Keratinocyte (primary cell): ENCODE results near the gene ESRRG. TPM values are rescaled to one million over a fixed set of nuclear protein-coding genes. Genes with fewer than 3 reads are reported as not detected.

Experiments used
- DNase-seq: peaks from one replicate; pipeline ENCODE4 v3.0.0-alpha.2; 2011; ENCODE audit warnings: low read depth, missing footprints, low spot score
- FAIRE-seq: peaks from 2 replicates; lab custom pipeline; 2011; peaks lifted over from hg19 to GRCh38; lab: Jason Lieb, UNC
- H2AFZ ChIP-seq: 2 replicates; pipeline ENCODE4 v1.6.0; 2012; ENCODE audit warnings: low read length, control low read depth, inconsistent platforms; ENCODE audit not compliant: control insufficient read depth
- H3K27ac ChIP-seq: 2 replicates; pipeline ENCODE4 v1.5.1; 2011; ENCODE audit warnings: low read length; ENCODE audit not compliant: control insufficient read depth, insufficient read depth
- H3K27me3 ChIP-seq: 3 replicates; pipeline ENCODE4 v1.6.0; 2011; ENCODE audit warnings: low read length; ENCODE audit not compliant: control insufficient read depth, insufficient read depth; ENCODE audit errors: extremely low read depth
- H3K36me3 ChIP-seq, 2 experiments: 2 replicates in 1 of 2; 3 replicates in 1 of 2; pipeline ENCODE4 v1.5.1; 2011; ENCODE audit warnings: low read length in 2 of 2, mild to moderate bottlenecking in 1 of 2; ENCODE audit not compliant: control insufficient read depth in 2 of 2, insufficient read depth in 2 of 2; ENCODE audit errors: extremely low read depth in 1 of 2
- H3K4me1 ChIP-seq: 3 replicates; pipeline ENCODE4 v1.5.1; 2011; ENCODE audit warnings: low read length; ENCODE audit not compliant: control insufficient read depth, insufficient read depth; ENCODE audit errors: extremely low read depth
- H3K4me2 ChIP-seq: 3 replicates; pipeline ENCODE4 v1.6.0; 2011; ENCODE audit warnings: low read depth, low read length; ENCODE audit not compliant: control insufficient read depth, insufficient read depth; ENCODE audit errors: extremely low read depth
- H3K4me3 ChIP-seq, 3 experiments: fragments of 200-600 bp in 1 of 3; sonication (generic) in 1 of 3; 2 replicates in 2 of 3; 3 replicates in 1 of 3; pipeline ENCODE4 v1.5.1; 2011 to 2016; ENCODE audit warnings: low read length in 3 of 3, mild to moderate bottlenecking in 3 of 3, control low read depth in 2 of 3, inconsistent platforms in 1 of 3, low read depth in 1 of 3, mixed read lengths in 1 of 3, mixed run types in 1 of 3, moderate library complexity in 1 of 3; ENCODE audit not compliant: control insufficient read depth in 2 of 3, insufficient read depth in 2 of 3; ENCODE audit errors: extremely low read depth in 1 of 3
- H3K79me2 ChIP-seq: 2 replicates; pipeline ENCODE4 v1.6.0; 2012; ENCODE audit warnings: low read length; ENCODE audit not compliant: control insufficient read depth, insufficient read depth
- H3K9ac ChIP-seq: 3 replicates; pipeline ENCODE4 v1.6.0; 2011; ENCODE audit warnings: low read length; ENCODE audit not compliant: control insufficient read depth, insufficient read depth; ENCODE audit errors: extremely low read depth
- H3K9me1 ChIP-seq: 3 replicates; pipeline ENCODE4 v1.6.0; 2011; ENCODE audit warnings: low read length; ENCODE audit not compliant: control insufficient read depth, insufficient read depth; ENCODE audit errors: extremely low read depth
- H3K9me3 ChIP-seq: 2 replicates; pipeline ENCODE4 v1.5.1; 2012; ENCODE audit warnings: low read depth, low read length; ENCODE audit not compliant: control insufficient read depth
- H4K20me1 ChIP-seq: 3 replicates; pipeline ENCODE4 v1.6.0; 2011; ENCODE audit warnings: low read length; ENCODE audit not compliant: control insufficient read depth, insufficient read depth; ENCODE audit errors: extremely low read depth
- EZH2 ChIP-seq: IDR thresholded peaks from one replicate; pipeline ENCODE4 v1.6.1; 2012; ENCODE audit warnings: inconsistent platforms, mild to moderate bottlenecking, low read length, moderate library complexity
- dilution Hi-C: fragments of 300-500 bp; cut with MboI; formaldehyde crosslinking; loops from one replicate; pipeline ENCODE4 v1.7.0; 2020; ENCODE audit warnings: low sequenced_read_pairs; ENCODE audit not compliant: extremely low pct_ligation_motif_present
- polyA plus RNA-seq, 5 experiments: library from polyadenylated mRNA; depleted of rRNA in 3 of 5; stranded (reverse) in 3 of 5; stranded (forward) in 1 of 5; unstranded in 1 of 5; fragments of >200 nt; gene quantifications; 1 replicate in 1 of 5; 2 replicates in 3 of 5; 3 replicates in 1 of 5; pipeline versions ENCODE4 v1.2.1 to v1.2.3, GENCODE V29; 2011 to 2012; ENCODE audit warnings: missing spikeins in 2 of 5, low read depth in 1 of 5, low replicate concordance in 1 of 5
- TF ChIP-seq, protein P1 (sequence below), 3 experiments: IDR thresholded peaks in 1 of 3; conservative IDR thresholded peaks in 1 of 3; optimal IDR thresholded peaks in 1 of 3; 2 replicates in 2 of 3; 3 replicates in 1 of 3; pipeline versions ENCODE3 to v1.5.1; 2011; ENCODE audit warnings: low read length in 3 of 3, mild to moderate bottlenecking in 3 of 3, moderate library complexity in 2 of 3, control low read depth in 1 of 3, inconsistent platforms in 1 of 3; ENCODE audit not compliant: insufficient read depth in 2 of 3; ENCODE audit errors: extremely low read depth in 1 of 3

The ESRRG gene
- polyA plus RNA-seq, 1 donor (not counting 4 experiments of a cell fraction or from before 2014, with no cell fraction given): 0.08 TPM

DNA sequence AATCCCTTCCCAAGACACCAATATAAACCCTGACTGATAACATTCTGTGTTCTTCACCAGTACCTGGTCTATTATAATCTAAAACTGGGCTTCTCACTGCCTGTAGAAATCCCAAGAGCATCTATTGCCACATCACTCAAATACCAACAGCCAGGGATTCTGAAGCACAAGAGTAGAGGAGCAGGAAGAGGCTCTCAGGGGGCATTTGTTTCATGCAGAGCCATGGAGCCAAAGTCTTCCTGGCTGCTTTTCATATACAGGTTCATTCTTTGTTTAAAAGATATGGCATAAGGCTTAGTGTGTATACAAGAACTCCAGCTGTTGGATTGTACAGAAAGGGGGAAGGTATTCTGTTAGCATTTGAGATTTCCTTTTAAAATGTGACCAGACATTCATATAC is 261.8 kb downstream of the ESRRG start:
- no peak for FAIRE-seq
- dilution Hi-C loops: no loop called here
- no peaks in the 10 kb centered on the region for H3K9me1 ChIP-seq
- H3K36me3 ChIP-seq: no peaks in the 10 kb centered on the region
- no peaks in the 10 kb centered on the region for H4K20me1 ChIP-seq
- no peaks in the 10 kb centered on the region for H3K9me3 ChIP-seq
- H3K79me2 ChIP-seq: no peaks in the 10 kb centered on the region
- no peak for TF ChIP-seq EZH2
- TF ChIP-seq, protein P1, sequence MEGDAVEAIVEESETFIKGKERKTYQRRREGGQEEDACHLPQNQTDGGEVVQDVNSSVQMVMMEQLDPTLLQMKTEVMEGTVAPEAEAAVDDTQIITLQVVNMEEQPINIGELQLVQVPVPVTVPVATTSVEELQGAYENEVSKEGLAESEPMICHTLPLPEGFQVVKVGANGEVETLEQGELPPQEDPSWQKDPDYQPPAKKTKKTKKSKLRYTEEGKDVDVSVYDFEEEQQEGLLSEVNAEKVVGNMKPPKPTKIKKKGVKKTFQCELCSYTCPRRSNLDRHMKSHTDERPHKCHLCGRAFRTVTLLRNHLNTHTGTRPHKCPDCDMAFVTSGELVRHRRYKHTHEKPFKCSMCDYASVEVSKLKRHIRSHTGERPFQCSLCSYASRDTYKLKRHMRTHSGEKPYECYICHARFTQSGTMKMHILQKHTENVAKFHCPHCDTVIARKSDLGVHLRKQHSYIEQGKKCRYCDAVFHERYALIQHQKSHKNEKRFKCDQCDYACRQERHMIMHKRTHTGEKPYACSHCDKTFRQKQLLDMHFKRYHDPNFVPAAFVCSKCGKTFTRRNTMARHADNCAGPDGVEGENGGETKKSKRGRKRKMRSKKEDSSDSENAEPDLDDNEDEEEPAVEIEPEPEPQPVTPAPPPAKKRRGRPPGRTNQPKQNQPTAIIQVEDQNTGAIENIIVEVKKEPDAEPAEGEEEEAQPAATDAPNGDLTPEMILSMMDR (optimal IDR thresholded peaks at IDR 0.05 in 1 of 3, IDR thresholded peaks at IDR 0.05 in 1 of 3, conservative IDR thresholded peaks at IDR 0.05 in 1 of 3; ENCODE audit: extremely low read depth in 1 of 3, insufficient read depth in 2 of 3, low read length in 3 of 3): no peak
- H3K4me3 ChIP-seq: no peak overlapping the region
- peaks cover 21% of the 10 kb centered on the region for H3K4me1 ChIP-seq
- no peak for DNase-seq
- no peak overlapping the region for H3K27ac ChIP-seq
- no peaks in the 10 kb centered on the region for H3K27me3 ChIP-seq
- H2AFZ ChIP-seq: no peak overlapping the region
- H3K9ac ChIP-seq: no peak overlapping the region
- no peak overlapping the region for H3K4me2 ChIP-seq

DNA sequence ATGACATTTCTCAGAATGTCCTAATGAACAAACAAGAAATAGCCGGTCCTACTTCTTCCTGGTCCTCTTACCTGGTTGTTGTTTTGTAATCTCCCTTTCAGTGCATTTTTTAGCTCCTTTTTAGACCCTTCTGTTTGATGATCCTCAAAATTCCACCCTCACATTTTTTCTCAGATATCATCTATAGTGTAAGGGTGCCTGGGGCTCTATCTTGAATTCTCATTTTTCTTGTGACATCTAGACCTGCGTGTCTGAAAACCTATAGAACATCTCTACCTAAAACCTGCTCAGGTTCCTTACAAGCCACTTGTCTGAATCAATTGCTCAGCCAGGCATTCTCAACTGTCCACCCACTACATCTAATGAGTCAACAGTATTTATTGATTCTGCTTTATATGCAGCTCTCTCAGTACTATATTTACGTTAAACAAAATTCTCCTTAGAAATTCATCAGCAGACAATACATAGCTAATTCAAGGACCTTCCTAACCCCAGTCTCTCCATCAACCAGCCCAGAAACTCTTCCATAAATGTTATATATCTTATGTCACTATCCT is 263.5 kb downstream of the ESRRG start:
- no peaks in the 10 kb centered on the region for H3K36me3 ChIP-seq
- no peak overlapping the region for H2AFZ ChIP-seq
- no peaks in the 10 kb centered on the region for H3K79me2 ChIP-seq
- FAIRE-seq (no peak), DNase-seq (no peak)
- no peaks in the 10 kb centered on the region for H3K27me3 ChIP-seq
- no peak overlapping the region for H3K27ac ChIP-seq
- no peaks in the 10 kb centered on the region for H4K20me1 ChIP-seq
- H3K9me3 ChIP-seq: no peaks in the 10 kb centered on the region
- H3K9me1 ChIP-seq: no peaks in the 10 kb centered on the region
- no peak overlapping the region for H3K4me2 ChIP-seq
- no peak overlapping the region for H3K9ac ChIP-seq
- dilution Hi-C loops: no loop called here
- H3K4me3 ChIP-seq: no peak overlapping the region
- peaks cover 12% of the 10 kb centered on the region for H3K4me1 ChIP-seq
- no peak for TF ChIP-seq EZH2
- TF ChIP-seq, protein P1 (optimal IDR thresholded peaks at IDR 0.05 in 1 of 3, IDR thresholded peaks at IDR 0.05 in 1 of 3, conservative IDR thresholded peaks at IDR 0.05 in 1 of 3; ENCODE audit: extremely low read depth in 1 of 3, insufficient read depth in 2 of 3, low read length in 3 of 3): no peak
